HG03558 (cell line): ENCODE measurements around the gene UBAP2.
A peak's percentile ranks its signal among the peaks of the same experiment; 100 is the strongest.
"Not testable (repeated sequence)": the region's sequence is repeated elsewhere in the genome, so short reads cannot be mapped to it uniquely, and the experiment has no call there.

Experiments
- ATAC-seq: cut with Tn5 transposase; IDR thresholded peaks from one replicate; pipeline ENCODE4 v1.9.1; 2021; ENCODE audit warnings: moderate number of reproducible peaks; ENCODE audit not compliant: unreplicated experiment; ENCODE audit errors: extremely low read depth

UBAP2 gene

DNA sequence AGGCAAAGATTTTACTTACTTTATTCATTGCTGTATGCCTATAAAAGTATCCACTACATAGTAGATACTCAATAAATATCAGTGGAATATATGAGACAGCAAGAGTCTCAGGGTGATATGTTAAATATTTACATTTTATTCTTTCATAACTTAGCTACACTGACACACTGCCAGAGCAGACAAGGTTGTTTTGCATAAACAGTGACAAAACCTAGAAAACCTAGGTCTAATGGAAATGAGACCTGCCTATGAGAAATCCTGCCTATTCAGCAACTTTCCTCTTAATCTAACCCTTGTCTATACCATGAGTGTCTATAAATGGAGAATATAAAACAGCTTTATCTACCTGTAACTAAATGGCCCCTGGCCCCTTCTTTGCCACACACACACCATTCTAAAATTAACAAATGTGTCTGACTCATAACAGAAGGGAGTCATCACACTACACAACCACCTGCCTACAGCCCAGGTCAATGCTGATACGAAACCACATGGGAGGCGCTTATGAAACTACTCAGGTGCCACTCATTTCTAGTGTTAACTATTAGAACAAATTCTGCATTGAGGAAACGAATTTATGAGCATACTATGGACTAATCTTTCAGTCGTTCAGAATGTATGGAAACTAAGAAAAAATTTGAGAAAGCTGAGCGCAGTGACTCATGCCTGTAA, 60.3 kb downstream of the UBAP2 start:
- peak; percentile 97 for ATAC-seq

DNA sequence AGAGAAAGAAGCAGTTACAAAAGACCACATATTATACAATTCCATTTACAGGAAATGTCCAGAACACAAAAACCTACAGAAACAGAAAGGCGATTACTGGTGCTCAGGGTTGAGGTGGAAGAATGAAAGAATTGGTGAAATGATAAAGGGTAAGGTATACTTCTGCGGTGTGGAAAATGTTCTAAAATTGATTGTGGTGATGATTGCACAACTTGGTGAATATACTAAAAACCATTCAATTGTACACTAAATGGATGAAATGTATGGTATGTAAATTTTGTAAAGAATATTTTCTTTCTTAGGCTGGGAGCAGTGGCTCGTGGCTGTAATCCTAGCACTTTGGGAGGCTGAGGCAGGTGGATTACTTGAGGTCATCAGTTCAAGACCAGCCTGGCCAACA, 72.3 kb downstream of the UBAP2 start:
- no peak for ATAC-seq

DNA sequence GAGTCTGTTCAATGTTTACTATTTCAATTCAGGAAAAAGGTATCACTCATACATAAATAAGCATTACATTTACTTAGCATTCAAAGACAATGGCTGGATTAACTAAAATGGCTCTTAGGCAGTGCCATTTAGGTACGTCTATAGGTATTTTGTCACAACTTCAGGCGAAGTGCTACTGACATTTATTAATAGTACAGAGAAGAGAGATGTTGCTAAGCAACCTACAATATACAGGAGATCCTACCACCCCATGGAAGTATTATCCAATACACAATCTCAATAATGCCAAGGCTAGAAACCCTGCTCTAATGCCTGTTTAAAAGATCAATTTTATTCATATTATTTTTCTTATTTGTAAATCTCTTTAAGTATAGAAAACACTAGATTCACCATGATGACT, 76.0 kb downstream of the UBAP2 start:
- no peak for ATAC-seq

DNA sequence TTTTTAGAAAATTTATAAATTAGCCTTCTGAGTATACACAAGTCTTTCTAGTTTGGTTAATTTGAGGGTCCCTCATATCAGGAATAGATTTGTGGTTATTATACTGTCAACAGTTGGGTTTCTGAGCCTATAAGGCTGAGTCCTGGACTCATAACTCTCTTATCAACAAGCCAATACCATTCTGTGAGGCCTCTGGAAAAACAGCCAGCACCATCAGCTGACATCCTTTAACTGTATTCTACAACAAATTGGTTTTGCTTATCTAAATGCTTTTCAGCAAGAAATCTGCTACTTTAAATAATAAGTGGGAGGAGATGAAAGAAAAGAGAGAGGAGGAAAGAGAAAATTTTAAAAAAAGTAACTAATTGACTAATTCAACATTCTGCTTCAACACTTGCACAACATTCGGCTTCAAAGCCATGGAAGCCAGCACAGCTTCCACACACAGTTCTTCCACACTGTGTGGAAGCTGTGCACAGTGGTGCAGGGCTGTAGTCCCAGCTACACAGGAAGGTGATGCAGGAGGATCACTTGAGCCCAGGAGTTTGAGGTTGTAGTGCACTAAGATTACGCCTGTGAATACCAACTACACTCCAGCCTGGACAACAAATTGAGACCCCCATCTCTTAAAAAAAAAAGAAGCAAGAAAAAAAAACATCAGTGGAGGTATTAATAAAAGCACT, 84.5 kb downstream of the UBAP2 start:
- ATAC-seq = no peak

GRCh38 chr9:33962468-33962867, 86.2 kb downstream of the UBAP2 start:
- ATAC-seq = not testable (repeated sequence)

- ATAC-seq = no peak
Measured at GRCh38 chr9:33959725-33960124, 89.0 kb downstream of the UBAP2 start.

GRCh38 chr9:33956544-33956943, 92.1 kb downstream of the UBAP2 start:
- ATAC-seq = no peak

DNA sequence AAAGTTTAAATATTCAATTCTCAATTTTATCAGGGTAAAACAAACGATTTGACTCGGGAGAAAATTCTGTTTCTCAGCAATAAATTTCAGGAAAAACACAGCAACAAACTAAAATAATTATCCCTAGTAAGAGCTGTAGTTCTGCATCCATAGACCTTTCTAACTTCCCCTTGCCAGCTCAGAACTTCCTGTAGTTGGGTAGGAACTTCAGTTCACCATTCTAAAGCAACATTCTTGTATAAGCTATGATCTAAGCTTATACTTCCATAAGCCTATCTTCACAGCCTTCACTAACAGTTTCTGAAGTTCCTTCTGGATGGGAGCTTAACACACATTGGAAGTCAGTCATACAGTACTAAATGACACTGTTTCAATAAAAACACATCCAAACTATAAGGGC, 96.6 kb downstream of the UBAP2 start:
- no peak for ATAC-seq

GRCh38 chr9:33950371-33950770, 98.3 kb downstream of the UBAP2 start:
- no peak for ATAC-seq

GRCh38 chr9:33946779-33947535, 101.7 kb downstream of the UBAP2 start:
- ATAC-seq = no peak

- ATAC-seq = no peak
Measured at GRCh38 chr9:33943389-33943788, 105.3 kb downstream of the UBAP2 start.

DNA sequence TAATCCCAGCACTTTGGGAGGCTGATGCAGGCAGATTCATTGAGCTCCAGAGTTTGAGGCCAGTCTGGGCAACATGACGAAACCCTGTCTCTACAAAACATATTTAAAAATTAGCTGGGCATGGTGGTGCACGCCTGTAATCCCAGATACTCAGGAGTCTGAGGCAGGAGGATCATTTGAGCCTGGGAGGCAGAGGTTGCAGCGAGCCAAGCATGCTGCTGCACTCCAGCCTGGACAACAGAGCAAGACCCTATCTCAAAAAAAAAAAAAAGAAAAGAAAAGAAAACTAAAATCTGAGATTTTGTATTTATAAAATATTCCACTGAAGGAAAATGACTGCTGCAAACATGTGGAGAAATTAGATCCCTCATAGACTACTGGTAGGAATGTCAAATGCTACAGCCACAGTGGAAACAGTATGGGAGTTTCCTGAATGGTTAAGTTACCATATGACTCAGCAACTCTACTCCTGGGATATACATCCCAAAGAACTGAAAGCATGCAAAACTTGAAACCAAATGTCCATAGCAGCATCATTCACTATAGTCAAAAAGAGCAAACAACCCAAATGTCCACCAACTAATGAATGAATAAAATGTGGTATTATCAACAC, 106.1 kb downstream of the UBAP2 start:
- ATAC-seq = no peak

DNA sequence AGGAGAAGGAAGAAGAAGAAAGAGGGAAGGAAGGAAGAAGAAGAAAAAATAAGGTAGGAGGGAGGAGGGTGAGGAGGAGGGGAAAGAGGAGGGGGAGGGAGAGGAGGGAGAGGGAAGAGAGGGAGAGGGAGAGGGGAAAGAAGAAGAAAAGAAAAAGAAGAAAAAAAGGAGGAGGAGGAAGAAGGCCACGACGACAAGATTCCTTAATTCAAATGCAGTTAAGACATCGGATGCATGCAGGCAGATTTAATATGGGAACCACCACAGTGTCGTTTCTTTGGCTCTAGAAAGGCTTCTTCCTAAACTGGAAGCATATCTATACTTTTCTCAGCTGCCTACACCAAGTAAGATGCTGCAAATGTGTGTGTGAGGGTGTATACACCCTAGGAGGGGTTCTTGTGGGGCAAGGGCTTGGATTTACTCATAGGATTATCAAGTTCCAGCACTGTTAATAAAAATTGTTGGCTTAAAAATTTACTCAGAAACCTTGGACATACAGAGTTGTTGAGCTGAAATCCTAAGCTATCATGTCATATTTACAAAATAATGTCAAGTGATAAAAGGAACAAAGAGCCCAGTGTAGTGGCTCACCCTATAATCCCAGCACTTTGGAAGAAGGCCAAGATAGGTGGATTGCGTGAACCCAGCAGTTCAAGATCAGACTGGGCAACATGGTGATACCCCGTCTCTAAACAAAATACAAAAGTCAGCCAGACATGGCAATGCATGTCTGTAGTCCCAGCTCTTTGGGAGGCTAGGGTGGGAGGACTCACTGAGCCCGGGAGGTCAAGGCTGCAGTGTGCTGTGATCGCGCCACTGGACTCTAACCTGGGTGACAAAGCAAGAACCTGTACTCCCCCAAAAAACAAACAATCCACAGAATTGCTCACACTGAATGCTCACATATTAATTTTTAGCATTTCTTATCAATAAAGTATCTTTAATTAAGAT, 108.5 kb downstream of the UBAP2 start:
- ATAC-seq = no peak

DNA sequence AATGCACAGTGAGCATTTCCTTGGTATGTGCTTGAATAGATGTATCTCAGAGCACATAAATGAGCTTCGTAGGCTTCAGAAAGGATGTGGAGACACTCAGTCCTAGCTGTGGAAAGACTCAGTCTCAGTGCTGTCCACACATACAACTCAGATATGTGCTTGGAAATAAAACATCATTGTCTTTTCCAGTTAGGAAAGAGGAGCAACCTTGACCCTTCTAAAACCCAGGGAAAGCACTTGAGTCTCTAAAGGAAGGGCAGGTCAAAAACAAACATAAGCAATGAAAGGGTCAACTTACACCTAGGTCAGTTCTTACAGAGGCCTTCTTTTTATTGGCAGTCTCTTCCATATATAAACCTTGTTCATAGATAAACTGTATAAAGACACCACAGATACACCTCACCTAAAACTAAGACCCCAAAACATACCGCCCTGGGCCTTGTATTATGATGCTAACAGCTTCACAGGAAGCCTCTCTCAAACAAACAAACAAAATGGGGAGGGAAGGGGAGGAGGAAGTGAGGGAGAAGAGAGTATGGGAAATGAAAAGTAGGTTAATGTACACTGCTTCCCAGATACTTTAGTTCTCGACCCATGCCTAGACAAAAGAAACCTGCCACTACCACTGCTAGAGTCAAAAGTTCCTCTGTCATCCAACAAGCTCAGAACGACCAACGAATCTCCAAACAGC, 114.4 kb downstream of the UBAP2 start:
- no peak for ATAC-seq

- no peak for ATAC-seq
Measured at GRCh38 chr9:33932078-33932807, 116.4 kb downstream of the UBAP2 start.

- no peak for ATAC-seq
Measured at GRCh38 chr9:33931326-33931725, 117.4 kb downstream of the UBAP2 start.

GRCh38 chr9:33927694-33928093, 121.0 kb downstream of the UBAP2 start:
- no peak for ATAC-seq

DNA sequence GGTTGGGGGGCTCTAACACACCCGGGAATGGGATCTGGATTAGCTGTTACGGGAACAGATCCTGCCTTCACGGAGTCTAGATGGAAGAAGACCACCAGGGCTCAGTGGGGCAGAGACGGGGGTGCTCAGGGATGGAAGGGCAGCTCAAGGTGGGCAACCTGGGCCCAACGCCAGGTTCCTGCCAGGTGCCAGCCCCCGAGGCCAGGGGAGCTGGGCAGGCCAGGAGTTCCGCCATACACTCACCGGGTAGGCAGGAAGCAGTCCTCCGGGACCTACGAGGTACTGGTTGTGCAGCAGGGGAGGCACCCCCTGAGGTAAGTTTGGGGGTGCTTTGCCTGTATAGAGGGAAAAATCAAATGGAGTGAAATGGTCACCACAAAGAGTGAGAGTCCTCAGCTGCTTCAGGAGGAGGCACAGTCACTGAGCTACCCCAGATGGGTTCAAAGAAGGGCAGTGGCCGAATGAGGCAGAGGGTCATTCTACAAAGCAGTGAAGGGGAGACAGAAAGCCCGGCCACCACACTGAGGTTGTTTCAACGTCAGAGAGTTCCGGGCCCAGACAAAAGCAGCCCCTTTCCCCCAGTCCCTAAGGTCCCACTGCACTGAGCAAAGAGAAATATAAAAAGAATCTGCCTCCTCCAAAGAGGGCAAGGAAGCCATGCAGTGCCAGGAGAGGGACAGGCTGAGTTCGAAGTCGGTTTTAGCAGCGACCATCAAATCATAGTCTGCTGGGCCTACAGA, 121.8 kb downstream of the UBAP2 start:
- ATAC-seq = no peak
